ENCODE data around the gene LITAFD. TPM values are rescaled to one million over a fixed set of nuclear protein-coding genes. Genes with fewer than 3 reads are reported as not detected.

The LITAFD gene
- total RNA-seq, 1 donor from 2014 or later = not detected

DNA sequence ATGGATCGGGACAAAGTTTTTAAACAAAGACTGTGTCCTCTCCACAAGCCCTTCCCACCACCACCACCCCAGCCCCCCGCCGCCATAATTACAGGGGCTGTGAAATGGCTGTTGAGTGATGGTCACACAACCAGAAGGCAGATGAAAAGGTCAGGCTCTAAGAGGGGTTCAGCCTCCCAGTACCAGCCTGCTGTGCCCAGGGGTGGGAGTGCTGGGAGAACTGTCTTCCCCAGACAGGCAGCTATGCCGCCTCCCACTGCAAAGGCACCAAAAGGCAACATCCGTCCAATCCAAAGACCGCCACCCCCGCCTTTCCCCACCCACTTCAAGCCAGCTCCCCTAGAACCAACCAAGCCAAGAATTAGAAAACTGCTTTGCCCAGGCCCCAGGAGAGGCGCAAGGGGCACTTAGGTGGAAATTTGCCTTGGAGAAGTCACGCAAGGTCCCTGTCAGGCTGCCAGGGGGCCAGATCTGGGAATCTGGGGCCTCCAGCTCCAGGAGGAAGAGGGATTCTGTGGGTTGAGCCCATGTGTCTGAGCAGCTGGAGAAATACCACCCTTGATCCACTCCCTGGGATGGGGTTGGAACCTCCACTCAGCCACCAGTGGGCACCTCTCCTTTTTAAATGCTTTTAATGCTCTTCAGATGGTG is 27.7 kb upstream of the LITAFD start:
- H3K4me3 ChIP-seq (ENCODE audit: low read depth, low read length) = no peak overlapping the region
- TF ChIP-seq, protein P1, sequence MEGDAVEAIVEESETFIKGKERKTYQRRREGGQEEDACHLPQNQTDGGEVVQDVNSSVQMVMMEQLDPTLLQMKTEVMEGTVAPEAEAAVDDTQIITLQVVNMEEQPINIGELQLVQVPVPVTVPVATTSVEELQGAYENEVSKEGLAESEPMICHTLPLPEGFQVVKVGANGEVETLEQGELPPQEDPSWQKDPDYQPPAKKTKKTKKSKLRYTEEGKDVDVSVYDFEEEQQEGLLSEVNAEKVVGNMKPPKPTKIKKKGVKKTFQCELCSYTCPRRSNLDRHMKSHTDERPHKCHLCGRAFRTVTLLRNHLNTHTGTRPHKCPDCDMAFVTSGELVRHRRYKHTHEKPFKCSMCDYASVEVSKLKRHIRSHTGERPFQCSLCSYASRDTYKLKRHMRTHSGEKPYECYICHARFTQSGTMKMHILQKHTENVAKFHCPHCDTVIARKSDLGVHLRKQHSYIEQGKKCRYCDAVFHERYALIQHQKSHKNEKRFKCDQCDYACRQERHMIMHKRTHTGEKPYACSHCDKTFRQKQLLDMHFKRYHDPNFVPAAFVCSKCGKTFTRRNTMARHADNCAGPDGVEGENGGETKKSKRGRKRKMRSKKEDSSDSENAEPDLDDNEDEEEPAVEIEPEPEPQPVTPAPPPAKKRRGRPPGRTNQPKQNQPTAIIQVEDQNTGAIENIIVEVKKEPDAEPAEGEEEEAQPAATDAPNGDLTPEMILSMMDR (IDR thresholded peaks at IDR 0.05; ENCODE audit: insufficient read depth, low read length, severe bottlenecking) = no peak
- peaks cover 14% of the 10 kb centered on the region for H3K36me3 ChIP-seq (ENCODE audit: control insufficient read depth, insufficient read depth, low read length)
- DNase-seq (ENCODE audit: low read depth) (no peak), FAIRE-seq (no peak)
- H3K27me3 ChIP-seq (ENCODE audit: control insufficient read depth, insufficient read depth, low read length) = no peaks in the 10 kb centered on the region

- no peak overlapping the region for H3K4me3 ChIP-seq (ENCODE audit: low read depth, low read length)
- DNase-seq (ENCODE audit: low read depth) = no peak
- TF ChIP-seq, protein P1 (IDR thresholded peaks at IDR 0.05; ENCODE audit: insufficient read depth, low read length, severe bottlenecking) = peak; percentile 21
- H3K27me3 ChIP-seq (ENCODE audit: control insufficient read depth, insufficient read depth, low read length) = no peaks in the 10 kb centered on the region
- H3K36me3 ChIP-seq (ENCODE audit: control insufficient read depth, insufficient read depth, low read length) = peaks cover 10% of the 10 kb centered on the region
- FAIRE-seq = no peak
Observed at GRCh38 chr16:8855051-8855786, 26.9 kb upstream of the LITAFD start.

DNA sequence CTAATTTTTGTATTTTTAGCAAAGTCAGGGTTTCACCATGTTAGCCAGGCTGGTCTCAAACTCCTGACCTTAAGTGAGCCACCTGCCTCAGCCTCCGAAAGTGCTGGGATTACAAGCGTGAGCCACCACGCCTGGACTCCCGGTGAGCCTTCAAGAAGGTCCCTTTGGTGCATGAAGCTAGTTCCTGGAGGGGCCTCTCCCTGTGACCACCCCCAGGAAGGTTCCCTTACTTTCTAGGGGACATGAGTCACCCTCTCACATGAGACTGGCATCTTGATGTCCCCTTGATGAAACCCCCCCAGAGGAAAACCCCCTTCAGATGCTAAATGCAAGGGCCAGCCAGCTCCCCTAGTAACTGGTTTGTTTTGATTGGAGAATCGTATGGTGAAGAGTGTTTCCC is 26.2 kb upstream of the LITAFD start:
- Histone ChIP-seq H3K27me3 (ENCODE audit: control insufficient read depth, insufficient read depth, low read length) (no peaks in the 10 kb centered on the region), H3K36me3 (ENCODE audit: control insufficient read depth, insufficient read depth, low read length) (peaks cover 10% of the 10 kb centered on the region), H3K4me3 (ENCODE audit: low read depth, low read length) (no peak overlapping the region)
- FAIRE-seq (no peak), DNase-seq (ENCODE audit: low read depth) (no peak)
- TF ChIP-seq, protein P1 (IDR thresholded peaks at IDR 0.05; ENCODE audit: insufficient read depth, low read length, severe bottlenecking) = no peak

DNA sequence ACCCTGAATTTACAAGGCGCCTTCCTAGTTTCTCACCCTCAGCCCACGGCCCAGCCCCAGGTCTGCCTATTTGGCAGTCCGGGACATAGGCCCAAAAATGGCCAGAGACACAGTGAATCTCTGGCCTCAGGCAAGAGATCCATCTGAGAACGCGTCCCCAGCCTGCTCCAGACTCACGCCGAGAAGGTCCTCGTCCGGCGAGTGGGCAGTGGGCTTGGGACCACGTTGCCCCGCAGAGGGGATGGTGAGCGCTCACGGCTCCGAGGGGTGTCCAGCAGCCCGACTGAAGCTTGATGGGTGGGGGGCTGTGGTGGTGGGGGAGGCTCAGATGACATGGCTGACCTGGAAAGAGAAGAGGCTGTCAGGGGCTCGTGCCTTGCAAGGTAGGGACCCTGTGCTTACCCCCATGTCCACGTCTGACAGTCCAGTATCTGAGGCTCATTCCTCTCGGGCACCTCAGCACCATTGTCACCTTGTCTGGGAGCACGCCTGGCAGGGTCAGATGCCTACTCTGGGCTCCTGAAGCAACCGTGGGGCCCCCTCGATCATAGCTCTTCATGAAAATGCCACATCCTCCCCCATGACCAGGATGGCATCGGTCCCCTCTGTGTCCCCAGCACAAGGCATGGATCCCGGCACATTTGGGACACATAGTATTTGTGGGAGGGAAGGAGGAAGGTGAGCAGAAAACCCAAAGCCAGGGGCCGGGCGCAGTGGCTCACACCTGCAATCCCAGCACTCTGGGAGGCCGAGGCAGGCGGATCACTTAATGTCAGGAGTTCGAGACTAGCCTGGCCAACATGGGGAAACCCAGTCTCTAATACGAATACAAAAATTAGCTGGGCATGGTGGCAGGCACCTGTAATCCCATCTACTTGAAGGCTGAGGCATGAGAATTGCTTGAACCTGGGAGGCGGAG is 22.9 kb upstream of the LITAFD start:
- FAIRE-seq = no peak

More for the DNA sequence above, 22.9 kb upstream of the LITAFD start:
- Histone ChIP-seq H3K27me3 (ENCODE audit: control insufficient read depth, insufficient read depth, low read length) (no peaks in the 10 kb centered on the region), H3K36me3 (ENCODE audit: control insufficient read depth, insufficient read depth, low read length) (peaks cover 11% of the 10 kb centered on the region), H3K4me3 (ENCODE audit: low read depth, low read length) (no peak overlapping the region)
- DNase-seq (ENCODE audit: low read depth) = no peak
- TF ChIP-seq, protein P1 (IDR thresholded peaks at IDR 0.05; ENCODE audit: insufficient read depth, low read length, severe bottlenecking) = no peak

Data from bronchial epithelial cell (primary cell).